Measurements from ENCODE around the gene GPLD1.
"Not testable (repeated sequence)": the region's sequence is repeated elsewhere in the genome, so short reads cannot be mapped to it uniquely, and the experiment has no call there.

Gene GPLD1

DNA sequence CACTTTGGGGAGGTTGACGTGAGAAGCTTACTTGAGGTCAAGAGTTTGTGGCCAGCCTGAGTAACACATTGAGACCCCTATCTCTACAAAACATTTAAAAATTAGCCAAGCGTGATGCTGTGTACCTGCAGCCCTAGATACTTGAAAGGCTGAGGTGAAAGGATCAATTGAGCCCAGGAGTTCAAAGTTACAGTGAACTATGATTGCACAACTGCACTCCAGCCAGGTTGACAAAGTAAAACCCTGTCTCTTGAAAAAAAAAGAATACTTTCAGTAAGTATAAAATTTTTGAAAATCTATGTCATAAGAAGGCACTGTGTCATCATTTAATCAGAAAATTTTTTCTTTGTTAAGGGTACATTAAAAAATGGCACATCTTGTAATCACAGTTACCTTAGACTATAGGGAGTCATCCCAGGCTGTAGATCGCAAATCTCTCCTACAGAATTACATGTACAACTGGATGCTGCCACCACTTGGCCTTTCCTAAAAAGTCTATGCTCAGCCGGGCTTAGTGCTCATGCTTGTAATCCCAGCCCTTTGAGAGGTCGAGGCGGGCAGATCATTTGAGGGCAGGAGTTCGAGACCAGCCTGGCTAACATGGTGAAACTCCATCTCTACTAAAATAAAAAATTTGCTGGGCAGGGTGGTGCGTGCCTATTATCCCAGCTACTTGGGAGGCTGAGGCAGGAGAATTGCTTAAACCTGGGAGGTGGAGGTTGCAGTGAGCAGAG is 103.7 kb downstream of the GPLD1 start:
- H3K4me3 ChIP-seq (ENCODE audit: severe bottlenecking): no peak overlapping the region
- no peak for DNase-seq (ENCODE audit: low spot score)
- no peaks in the 10 kb centered on the region for H3K36me3 ChIP-seq (ENCODE audit: low read depth)
- H3K9me3 ChIP-seq (ENCODE audit: severe bottlenecking): peaks cover 3% of the 10 kb centered on the region
- H3K27ac ChIP-seq (ENCODE audit: poor library complexity, severe bottlenecking): no peak overlapping the region
- no peaks in the 10 kb centered on the region for H3K27me3 ChIP-seq (ENCODE audit: insufficient read depth, poor library complexity, severe bottlenecking)
- no peak for ATAC-seq (ENCODE audit: low read depth)
- peaks cover 5% of the 10 kb centered on the region for H3K4me1 ChIP-seq (ENCODE audit: insufficient read depth, poor library complexity, severe bottlenecking)
- TF ChIP-seq, protein P1, sequence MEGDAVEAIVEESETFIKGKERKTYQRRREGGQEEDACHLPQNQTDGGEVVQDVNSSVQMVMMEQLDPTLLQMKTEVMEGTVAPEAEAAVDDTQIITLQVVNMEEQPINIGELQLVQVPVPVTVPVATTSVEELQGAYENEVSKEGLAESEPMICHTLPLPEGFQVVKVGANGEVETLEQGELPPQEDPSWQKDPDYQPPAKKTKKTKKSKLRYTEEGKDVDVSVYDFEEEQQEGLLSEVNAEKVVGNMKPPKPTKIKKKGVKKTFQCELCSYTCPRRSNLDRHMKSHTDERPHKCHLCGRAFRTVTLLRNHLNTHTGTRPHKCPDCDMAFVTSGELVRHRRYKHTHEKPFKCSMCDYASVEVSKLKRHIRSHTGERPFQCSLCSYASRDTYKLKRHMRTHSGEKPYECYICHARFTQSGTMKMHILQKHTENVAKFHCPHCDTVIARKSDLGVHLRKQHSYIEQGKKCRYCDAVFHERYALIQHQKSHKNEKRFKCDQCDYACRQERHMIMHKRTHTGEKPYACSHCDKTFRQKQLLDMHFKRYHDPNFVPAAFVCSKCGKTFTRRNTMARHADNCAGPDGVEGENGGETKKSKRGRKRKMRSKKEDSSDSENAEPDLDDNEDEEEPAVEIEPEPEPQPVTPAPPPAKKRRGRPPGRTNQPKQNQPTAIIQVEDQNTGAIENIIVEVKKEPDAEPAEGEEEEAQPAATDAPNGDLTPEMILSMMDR (IDR thresholded peaks at IDR 0.05; ENCODE audit: poor library complexity, severe bottlenecking): no peak

DNA sequence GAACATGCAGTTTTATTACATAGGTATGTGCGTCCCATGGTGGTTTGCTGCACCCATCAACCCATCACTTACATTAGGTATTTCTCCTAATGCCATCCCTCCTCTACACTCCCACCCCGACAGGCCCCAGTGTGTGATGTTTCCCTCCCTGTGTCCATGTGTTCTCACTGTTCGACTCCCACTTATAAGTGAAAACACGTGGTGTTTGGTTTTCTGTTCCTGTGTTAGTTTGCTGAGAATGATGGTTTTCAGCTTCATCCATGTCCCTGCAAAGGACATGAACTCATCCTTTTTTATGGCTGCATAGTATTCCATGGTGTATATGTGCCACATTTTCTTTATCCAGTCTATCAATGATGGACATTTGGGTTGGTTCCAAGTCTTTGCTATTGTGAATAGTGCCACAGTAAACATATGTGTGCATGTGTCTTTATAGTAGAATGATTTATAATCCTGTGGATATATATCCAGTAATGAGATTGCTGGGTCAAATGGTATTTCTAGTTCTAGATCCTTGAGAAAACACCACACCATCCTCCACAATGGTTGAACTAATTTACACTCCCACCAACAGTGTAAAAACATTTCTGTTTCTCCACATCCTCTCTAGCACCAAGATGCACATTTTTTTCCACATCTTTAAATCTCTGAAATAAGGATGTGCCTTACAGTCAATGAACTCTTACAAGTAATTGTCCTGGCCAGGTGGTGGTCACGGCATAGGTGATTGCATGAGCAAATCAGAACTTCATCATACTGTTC is 104.8 kb downstream of the GPLD1 start:
- not testable (repeated sequence) for H3K4me3 ChIP-seq (ENCODE audit: severe bottlenecking); DNase-seq (ENCODE audit: low spot score); H3K9me3 ChIP-seq (ENCODE audit: severe bottlenecking); H3K27me3 ChIP-seq (ENCODE audit: insufficient read depth, poor library complexity, severe bottlenecking); H3K27ac ChIP-seq (ENCODE audit: poor library complexity, severe bottlenecking); H3K36me3 ChIP-seq (ENCODE audit: low read depth); ATAC-seq (ENCODE audit: low read depth); H3K4me1 ChIP-seq (ENCODE audit: insufficient read depth, poor library complexity, severe bottlenecking)

DNA sequence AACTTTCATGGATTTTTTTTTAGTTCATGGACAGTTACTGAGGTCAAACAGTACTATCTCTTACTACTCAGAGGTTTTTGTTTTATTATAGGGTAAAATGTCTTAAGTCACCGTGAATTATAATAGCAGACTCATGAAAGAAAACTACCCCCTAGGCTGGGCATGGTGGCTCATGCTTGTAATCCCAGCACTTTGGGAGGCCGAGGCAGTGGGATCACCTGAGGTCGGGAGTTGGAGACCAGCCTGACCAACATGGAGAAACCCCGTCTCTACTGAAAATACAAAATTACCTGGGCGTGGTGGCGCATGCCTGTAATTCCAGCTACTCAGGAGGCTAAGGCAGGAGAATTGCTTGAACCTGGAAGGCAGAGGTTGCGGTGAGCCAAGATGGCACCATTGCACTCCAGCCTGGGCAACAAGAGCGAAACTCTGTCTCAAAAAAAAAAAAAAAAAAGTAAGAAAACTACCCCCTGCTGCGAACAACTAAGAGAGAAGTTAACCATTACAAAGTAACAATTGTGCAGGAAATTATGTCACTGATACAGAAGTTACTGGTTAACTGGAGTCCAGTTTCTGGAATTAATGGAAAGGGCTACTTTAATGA is 106.4 kb downstream of the GPLD1 start:
- H3K27me3 ChIP-seq (ENCODE audit: insufficient read depth, poor library complexity, severe bottlenecking); H3K36me3 ChIP-seq (ENCODE audit: low read depth); H3K4me1 ChIP-seq (ENCODE audit: insufficient read depth, poor library complexity, severe bottlenecking); H3K4me3 ChIP-seq (ENCODE audit: severe bottlenecking); ATAC-seq (ENCODE audit: low read depth); H3K9me3 ChIP-seq (ENCODE audit: severe bottlenecking); DNase-seq (ENCODE audit: low spot score); H3K27ac ChIP-seq (ENCODE audit: poor library complexity, severe bottlenecking): not testable (repeated sequence)

DNA sequence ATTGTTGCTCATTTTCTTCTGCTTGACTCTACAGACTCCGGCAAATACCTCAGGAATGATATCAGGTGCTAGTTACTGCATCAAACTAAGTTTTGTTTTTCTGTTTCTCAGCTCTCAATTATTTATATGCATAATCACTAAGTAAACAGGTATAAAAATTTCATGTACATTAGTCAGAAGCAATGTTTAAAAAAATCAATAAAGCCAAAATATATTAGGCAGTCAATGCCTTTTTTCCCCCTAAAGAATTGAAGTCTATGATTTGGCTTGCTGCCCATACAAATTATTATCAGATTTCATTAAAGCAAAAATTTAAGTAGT is 107.2 kb downstream of the GPLD1 start:
- Histone ChIP-seq H3K27ac (ENCODE audit: poor library complexity, severe bottlenecking) (no peak overlapping the region), H3K9me3 (ENCODE audit: severe bottlenecking) (peaks cover 3% of the 10 kb centered on the region), H3K27me3 (ENCODE audit: insufficient read depth, poor library complexity, severe bottlenecking) (no peaks in the 10 kb centered on the region), H3K4me3 (ENCODE audit: severe bottlenecking) (no peak overlapping the region), H3K36me3 (ENCODE audit: low read depth) (no peaks in the 10 kb centered on the region), H3K4me1 (ENCODE audit: insufficient read depth, poor library complexity, severe bottlenecking) (no peaks in the 10 kb centered on the region)
- ATAC-seq (ENCODE audit: low read depth): no peak
- TF ChIP-seq, protein P1 (IDR thresholded peaks at IDR 0.05; ENCODE audit: poor library complexity, severe bottlenecking): no peak
- DNase-seq (ENCODE audit: low spot score): no peak

DNA sequence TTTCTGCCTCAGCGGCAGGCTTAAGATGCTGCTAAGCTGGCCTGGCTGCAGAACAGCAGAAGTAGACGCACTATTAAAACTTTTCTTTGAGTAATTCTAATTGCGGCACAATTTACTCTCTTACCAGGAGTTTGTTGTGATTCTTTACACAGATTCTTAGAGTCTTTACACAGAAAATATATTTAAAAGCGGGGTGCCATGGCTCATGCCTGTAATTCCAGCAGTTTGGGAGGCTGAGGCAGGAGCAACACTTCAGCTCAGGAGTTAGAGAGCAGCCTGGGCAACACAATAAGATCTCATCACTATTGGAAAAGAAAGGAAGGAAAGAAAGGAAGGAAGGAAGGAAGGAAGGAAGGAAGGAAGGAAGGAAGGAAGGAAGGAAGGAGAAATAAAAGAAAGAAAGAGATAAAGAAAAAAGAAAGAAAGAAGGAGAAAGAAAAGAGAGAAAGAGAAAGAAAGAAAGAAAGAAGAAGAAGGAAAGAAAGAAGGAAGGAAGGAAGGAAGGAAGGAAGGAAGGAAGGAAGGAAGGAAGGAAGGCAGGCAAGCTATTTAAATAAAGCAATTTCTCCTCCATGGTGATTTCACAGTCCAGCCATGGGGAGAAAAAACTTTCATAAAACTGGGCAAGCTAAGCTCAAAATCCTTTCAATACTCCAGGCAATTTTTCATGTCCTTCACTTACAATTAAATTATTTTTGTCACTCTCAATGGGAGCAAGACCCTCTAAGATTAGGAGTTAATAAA is 107.7 kb downstream of the GPLD1 start:
- H3K4me1 ChIP-seq (ENCODE audit: insufficient read depth, poor library complexity, severe bottlenecking): no peaks in the 10 kb centered on the region
- no peak overlapping the region for H3K27ac ChIP-seq (ENCODE audit: poor library complexity, severe bottlenecking)
- TF ChIP-seq, protein P1 (IDR thresholded peaks at IDR 0.05; ENCODE audit: poor library complexity, severe bottlenecking): no peak
- H3K4me3 ChIP-seq (ENCODE audit: severe bottlenecking): no peak overlapping the region
- no peak for ATAC-seq (ENCODE audit: low read depth)
- H3K36me3 ChIP-seq (ENCODE audit: low read depth): no peaks in the 10 kb centered on the region
- H3K9me3 ChIP-seq (ENCODE audit: severe bottlenecking): no peaks in the 10 kb centered on the region
- no peak for DNase-seq (ENCODE audit: low spot score)
- H3K27me3 ChIP-seq (ENCODE audit: insufficient read depth, poor library complexity, severe bottlenecking): no peaks in the 10 kb centered on the region
